Activated CD4-positive, alpha-beta T cell treated with anti-CD3 and anti-CD28 coated beads, Interleukin-2, amount 50 U/mL, for 48 hours (primary cell): ENCODE results near the gene POLDIP3.
"Not testable (repeated sequence)": the region's sequence is repeated elsewhere in the genome, so short reads cannot be mapped to it uniquely, and the experiment has no call there.

Source experiments
- DNase-seq, 2 experiments: peaks; one replicate each; pipeline ENCODE4 v3.0.0-alpha.2; 2020

POLDIP3 gene

DNA sequence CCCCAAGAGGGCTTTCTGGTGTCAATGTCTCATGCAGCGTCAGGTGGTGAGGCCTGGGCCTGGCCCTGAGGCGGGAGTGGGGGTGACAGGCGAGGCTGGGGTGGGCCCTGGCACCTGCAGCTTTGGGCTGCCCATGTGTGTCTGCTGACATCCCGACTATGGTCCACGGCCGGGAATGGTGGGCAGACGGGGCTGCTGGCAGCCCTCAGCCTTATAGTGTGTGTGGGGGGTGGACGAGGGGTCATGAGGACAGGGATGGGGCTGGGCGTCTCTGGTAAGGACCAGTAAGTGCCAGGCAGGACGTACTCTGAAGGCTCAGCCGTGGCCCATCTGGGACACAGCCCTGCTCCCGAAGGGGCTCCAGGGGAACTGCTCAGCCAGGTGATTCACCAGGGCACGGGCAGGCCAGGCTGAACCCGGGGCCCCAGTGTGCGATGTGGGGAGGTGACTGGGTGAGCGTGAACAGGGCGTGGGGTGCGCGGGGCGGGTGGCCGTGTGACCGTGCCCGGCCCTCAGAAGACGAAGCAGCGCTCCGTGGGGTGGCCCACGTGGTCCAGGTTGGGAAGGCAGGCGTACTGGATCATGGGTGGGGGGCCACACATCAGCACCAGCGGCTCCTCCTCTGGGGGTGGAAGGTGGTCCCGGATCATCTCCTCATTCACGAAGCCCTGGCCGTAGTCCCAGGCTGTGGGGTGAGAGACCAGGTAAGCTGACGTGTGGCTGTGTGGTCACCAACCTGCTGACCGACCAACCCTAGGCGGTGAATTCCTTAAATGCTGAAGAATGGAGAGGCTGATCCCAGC is 4.8 kb upstream of the POLDIP3 start:
- no peak for DNase-seq

DNA sequence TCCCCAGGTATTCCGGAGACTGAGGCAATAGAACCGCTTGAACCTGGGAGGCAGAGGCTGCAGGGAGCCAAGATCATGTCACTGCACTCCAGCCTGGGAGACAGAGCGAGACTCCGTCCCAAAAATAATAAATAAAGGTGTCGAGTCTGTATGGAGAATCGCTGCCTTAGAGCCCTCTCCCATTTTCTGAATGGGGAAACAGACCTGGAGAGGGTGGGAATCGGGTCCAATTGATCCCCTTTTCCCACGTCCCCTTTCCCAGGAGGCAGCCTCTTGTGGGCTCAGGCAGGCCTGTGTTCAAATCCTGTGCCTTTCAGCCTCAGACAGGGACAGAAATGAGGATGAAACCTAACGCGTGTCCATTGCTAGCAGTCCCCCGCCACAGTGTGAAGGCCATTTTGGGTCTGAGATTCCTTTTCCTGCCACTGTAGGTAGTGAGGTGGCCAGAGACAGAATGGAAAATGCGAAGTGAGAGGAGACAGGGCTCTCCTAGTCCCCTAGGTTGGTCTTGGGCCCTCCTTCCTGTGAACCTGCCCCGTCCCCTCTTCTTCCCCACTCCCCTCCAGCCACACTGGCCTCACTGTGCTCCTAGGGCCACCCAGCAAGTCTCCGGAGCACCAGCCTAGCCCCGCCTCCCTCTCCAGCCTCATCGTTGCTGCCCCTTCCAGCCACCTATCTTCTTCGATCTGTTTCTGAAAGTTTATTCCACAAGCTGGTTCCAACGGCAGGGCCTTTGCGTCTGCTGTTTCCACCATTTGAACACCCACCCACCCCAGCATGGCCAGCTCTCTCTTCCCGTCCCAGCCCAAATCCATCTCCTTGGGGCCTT is 2.7 kb upstream of the POLDIP3 start:
- no peak for DNase-seq

DNA sequence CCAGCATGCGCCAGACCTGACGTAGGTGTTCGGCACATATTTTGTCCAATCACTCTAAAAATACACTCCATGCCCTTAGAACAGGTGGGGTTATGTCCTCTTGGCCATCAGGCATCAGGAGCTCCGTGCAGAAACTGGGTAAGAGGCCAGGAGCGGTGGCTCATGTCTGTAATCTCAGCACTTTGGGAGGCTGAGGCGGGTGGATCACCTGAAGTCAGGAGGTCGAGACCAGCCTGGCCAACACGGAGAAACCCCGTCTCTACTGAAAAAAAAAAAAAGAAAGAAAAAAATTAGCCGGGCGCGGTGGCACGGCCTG is 1.1 kb upstream of the POLDIP3 start:
- not testable (repeated sequence) for DNase-seq

DNA sequence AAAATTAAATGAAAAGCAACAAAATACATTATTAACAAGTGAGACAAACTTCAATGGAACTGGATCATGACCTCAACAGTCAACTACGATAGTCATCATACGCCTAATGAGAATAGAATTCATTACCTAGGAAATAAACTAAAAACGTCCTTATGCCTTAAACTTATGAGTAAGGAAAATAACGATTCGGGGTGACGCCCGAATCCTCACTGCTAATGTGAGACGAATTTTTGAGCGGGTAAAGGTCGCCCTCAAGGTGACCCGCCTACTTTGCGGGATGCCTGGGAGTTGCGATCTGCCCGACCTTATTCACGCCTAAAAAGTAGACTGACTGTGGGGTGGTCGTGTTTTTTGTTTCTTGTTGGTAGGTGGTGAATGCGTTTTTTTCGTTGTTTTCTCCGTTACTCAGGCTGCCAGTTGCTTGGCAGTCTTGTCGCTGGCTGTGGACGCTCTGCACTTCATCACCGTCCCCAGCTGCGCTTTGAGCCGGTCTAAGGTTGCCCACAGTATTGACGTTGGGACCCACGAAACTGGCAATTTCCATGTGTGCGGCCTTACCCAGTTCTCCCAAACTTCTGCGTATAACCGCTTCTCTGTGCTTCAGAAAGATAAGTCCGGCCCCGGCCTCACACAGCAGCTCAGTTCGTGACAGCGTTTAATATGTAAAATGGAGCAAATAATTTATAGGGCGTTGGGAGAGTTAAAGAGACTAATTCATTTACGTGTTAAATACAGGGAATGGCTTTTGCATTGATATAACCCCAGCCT is 593 bp upstream of the POLDIP3 start:
- DNase-seq = peak; percentile 87 to 91

DNA sequence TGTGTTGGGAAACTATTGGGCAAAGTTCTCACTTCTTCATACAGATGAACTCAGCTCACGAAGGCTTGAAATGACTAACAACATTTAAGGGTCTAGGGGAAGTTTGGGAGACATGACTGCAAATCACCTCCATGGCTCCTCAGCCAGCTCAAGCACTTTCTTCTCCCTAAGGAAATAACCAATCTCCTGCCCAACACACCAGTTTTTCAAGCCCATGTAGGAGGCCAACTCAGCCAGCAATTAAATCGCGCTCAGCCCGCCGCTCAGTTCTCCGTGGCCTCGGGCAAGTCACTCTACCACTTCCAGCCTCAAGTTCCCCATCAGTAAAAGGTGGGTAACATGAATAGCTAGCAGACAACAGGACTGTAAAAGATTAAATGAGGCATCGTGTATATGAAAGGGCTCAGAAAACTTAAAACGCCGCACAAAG is 796 bp downstream of the POLDIP3 start:
- no peak for DNase-seq

DNA sequence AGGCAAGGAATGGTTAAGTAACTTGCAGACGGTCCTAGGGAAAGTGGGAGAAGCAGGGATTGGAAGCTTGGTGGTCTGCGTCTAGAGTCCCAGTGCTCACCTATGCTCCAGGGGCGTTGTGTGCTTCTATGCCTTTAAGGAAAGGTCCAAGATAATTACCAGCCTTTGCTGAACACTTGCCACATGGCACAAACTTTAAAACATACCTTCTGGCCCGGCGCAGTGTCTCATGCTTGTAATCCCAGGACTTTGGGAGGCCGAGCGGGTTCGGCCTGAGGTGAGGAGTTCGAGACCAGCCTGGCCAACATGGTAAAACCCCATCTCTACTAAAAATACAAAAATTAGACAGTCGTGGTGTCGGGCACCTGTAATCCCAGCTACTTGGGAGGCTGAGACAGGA is 2.3 kb downstream of the POLDIP3 start:
- DNase-seq = no peak

DNA sequence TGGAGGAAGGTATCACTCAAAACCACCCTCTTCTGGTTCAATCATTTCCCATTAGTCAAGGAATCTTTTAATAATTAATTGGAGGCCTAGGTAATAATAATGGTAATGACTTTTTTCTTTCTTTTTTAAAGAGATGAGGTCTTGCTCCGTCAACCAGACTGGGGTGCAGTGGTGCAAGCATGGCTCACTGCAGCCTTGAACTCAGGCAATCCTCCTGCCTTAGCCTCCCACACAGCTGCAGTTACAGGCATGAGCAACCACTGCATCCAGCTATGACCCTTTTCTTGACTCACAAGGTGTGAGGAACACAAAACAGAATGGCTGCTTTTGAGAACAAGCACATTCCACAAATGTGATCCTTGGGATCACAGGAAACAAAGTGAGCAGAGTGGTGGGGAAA is 3.6 kb downstream of the POLDIP3 start:
- DNase-seq = no peak

DNA sequence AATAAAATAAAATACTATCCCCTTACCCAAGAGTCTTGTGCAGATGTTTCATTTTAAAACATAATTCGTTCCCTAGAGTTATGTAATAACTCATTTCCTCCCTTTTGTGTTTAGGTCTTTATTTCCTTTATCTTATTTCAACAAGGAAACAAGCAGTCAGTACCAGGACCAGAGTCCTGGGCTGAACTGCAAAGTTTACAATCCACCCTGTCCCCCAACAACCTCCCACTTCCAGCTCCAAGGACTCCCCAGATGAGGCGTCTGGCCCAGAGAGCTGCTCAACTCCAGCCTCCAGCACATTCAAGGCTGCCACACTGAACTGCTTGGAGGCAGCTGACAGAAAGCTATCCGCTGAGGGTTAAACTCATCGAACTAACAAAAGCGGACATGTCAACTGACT is 4.5 kb downstream of the POLDIP3 start:
- DNase-seq = no peak

DNA sequence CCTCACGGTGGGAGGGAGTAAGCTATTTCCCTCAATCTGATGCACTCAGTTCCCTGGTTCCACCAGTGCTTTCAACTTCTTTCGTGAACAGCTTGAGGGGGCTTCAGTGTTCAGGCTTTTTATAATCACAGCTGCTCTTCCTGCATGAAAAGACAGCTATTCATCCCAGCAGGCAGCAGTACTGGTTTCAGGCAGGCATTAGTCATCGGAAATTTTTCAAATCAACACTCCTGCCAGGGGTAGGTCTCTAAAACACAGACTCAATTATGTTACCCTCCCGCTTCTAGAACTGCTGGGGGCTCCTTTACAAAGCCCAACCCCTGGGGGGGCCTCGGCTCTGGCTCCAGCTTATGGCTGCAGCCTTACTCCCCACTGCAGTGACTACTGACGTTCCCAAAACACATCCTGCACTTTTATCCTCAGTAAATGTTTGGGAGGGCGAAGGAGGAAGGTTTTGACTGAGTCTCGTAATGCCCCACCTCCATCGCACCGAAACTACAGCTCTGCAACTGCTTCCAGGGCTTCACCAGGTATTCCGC is 5.8 kb downstream of the POLDIP3 start:
- no peak for DNase-seq

DNA sequence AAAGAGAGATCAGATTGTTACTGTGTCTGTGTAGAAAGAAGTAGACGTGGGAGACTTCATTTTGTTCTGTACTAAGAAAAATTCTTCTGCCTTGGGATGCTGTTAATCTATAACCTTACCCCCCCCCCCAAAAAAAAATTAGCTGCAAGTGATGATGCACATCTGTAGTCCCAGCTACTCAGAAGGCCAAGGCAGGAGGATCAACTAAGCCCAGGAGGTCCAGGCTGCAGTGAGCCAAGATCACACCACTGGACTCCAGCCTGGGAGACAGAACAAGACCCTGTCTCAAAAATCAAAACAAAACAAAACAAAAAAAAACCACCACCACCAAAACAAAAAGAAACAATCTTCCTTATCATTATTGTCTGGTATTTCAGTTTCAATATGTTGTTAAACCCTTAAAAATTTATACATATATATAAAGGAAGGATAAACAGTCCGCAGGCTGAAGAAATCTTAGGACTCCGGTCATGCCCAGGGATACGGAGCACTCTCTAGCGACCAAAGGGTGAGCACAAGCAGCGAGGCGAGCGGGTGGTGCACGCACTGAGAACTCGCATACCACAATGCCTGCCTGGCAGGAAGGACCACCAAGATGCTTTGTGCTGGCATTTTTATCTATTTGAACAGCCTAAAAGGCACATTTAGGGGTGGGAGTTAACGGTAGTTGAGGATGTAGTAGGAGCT is 6.4 kb downstream of the POLDIP3 start:
- DNase-seq = no peak

DNA sequence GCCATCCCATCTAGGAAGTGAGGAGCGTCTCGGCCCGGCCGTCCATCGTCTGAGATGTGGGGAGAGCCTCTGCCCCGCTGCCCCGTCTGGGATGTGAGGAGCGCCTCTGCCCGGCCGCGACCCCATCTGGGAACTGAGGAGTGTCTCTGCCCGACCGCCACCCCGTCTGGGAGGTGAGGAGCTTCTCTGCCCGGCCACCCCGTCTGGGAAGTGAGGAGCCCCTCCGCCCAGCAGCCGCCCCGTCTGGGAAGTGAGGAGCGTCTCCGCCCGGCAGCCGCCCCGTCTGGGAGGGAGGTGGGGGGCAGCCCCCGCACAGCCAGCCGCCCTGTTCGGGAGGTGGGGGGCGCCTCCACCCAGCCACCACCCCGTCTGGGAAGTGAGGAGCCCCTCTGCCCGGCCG is 7.0 kb downstream of the POLDIP3 start:
- not testable (repeated sequence) for DNase-seq

DNA sequence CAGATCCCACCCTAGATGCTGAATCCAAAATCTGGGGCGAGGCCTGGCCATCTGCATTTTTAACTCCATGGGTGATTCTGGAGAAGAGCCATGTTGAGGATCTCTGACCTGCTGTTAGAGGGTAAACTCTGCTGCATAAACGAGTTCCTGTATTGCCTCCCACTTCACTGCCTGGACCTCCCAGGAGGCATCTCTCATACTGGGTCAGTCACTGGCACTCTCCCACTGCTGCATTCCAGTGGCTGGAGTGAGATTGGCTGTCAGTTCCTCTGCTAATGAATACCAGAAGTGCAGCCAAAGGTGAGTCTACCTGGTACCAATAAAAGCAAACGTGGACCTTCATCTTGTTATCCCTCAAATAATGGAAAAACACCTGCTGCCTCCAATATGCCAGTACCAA is 10.3 kb downstream of the POLDIP3 start:
- no peak for DNase-seq

DNA sequence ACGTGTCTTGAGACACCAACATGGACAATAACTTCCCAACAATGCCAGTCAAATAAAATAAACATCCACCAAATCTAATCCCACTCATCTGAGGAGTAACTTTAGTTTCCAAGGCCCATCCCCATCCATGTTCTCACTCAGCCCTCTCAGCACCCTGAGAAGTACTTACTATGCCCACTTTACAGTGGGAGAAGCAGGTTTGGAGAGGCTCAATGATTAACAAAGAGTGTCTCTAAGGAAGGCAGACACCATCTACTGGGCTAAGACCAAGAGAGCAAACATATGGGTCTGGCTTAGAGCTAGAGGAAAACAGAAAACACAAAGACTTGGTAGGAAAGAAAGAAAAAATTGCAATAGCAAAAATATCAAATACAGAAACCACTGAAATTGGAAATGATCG is 11.3 kb downstream of the POLDIP3 start:
- DNase-seq = no peak

DNA sequence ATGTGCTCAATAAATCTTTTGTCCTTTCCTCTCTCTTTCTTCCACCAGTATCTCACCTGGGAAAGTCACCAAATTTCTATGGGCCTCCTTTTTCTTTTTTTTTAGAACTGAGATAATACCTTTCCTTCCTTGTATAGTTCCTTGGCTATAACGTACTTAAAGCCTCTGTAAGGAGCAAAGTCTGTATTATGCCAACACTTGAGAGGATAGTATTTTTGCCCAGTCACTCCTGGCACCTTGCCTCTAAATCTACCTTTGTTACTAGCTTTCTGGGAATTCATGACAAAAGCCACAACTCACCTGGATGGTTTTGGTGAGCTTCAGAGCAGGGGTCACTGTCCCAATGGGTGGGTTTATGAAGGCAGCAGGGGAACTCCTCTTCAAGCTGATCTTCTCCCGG is 12.2 kb downstream of the POLDIP3 start:
- DNase-seq = no peak

DNA sequence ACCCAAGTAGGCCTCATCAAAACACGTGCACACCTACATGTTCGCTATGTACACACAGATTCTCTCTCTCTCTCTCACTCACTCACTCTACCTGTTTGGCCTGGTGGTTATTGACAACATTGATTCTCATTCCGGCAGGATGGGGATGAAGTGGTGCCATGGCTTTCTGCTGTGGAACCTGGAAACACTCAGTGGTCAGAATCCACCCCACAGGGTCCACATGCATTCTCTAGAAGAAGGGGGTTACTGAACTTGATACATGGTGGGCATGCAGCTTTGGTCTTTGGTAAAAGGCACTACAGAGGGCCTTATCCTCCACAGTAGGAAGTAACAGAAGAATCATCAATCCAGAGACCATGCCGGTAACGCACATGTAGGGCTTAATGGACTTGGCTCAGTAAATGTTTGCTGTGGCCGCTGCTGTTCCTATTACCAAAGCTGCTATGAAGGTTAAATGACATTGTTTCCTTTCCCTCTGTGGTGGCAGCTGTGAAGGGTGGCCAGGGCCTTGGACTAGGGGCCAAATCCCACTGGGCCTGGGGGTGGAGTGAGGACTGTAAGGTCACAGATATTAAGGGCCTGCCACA is 12.7 kb downstream of the POLDIP3 start:
- DNase-seq = no peak

DNA sequence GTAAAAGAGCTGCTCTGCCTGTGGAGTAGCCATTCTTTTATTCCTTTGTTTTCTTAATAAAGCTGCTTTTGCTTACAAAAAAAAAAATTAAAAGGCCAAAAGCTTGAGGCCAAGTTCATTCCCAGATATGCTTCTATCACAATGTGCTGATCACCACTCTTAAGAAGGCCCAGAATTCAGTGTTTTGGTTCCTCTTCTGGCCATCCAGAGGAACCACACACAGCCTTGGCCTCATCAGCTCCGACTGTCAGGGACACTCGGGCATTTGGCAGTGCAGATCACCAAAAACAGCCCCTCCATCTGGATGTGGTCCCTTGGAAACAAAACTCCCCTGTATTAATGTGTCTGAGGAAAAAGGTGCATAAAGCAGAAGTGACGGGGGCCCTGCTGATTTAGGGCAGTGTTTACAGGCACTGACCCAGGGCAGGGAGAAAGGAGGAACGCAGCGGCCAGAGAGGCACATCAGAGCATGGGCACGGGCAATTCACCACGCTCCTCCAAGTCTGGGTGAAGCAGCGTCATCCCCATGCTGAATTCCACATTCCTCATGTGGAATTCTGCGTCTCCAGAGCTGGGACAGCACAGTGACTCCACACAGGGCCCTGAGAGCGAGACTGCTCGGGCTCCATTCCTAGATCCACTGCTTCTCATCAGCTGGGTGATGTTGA is 17.7 kb downstream of the POLDIP3 start:
- DNase-seq = no peak

DNA sequence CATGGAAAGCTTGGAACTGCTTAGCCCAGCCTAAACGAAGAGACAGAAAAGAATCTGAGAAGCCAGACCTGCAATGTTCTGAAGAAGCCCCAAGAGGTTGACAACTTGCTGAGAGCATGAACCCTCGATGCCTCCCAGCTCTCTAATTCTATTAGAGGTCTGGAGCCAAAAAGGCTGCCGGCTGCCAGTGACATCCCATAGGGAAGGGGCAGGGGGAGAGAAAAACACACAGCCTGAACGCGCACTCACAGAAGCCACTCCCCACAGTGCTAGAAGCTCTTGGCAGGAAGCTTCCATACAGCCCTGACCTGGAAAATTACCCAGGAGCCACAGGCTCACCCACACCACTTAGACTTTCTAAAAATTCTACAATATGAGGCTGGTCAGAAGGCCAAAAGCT is 18.3 kb downstream of the POLDIP3 start:
- DNase-seq = no peak

DNA sequence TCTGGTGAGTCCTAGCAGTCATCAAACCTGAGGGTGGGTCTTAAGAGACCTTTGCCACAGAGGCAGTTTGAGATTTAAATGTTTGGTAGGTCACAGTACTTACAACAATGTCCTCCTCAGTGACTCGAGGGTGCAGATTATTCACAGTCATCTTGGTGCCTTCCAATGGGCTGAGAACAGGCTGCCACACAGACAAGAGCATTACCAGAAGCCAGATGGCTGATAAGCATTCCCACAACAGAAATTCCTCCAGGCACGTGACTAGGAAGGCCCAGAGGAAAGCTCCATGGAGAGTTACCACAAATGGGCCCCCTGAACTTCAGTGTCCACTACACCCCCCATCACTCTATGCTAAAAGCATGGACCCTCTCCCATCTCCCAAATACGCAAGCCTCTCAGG is 19.2 kb downstream of the POLDIP3 start:
- DNase-seq = no peak

DNA sequence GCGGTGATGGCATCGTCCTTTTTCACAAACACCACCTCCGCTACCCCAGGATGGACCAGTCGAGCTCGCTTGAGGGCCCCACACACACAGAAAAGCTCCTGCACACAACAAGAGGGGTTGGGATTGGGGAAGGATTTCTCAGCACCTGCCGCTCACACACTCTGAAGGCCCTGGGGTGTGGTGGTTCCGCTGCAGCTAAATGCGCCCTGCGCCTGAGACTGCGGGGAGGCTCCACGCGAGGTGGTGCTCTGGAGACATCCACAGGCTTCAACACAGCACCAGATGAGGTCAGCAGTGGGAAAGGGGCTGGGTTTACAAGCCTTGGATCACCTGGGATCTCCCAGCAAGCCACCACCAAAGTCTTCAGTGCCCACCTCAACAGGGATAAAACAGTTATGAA is 22.7 kb downstream of the POLDIP3 start:
- DNase-seq = no peak

DNA sequence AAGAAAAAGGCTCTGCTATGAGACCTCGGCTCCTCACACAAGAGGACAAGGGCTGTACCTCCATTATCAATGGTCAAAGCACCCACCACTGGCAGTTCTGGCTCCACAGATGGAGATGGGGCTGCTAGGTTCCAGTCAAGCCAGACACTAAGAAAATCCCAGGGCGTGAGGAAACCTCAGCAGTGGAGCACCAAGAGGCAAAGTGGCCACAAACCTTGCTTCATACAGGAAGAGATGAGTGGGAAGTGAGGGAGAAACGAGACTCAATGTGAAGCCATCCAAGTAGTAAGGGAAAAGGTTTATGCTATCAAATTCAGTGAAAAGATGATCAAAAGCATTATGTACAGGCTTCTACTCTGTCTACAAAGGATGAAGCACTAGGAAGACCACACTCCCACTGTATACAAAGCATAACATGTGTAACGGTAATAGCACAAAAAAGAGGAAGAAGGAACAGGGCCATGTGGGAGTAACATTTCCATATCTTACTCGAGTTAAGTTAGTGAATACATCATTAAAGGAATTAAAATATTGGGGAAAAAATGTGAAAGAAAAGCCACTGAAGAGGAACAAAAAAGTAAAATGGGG is 27.0 kb downstream of the POLDIP3 start:
- DNase-seq = no peak

DNA sequence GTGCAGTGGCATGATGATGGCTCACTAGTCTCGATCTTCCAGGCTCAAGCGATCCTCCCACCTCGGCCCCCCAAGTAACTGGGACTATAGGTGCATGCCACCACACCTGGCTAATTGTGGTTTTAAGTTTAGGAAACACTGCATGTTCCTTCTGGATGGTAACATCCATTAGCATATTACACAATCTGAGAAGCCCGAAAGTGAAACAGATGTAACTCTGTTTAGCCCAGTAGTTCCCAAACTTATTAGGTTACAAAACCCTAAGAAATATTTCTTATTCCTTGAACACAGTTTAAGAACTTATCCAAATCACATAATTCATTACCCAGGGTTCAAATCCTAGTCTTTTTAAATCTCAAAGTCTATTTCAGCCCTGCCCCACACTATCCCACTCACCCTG is 28.3 kb downstream of the POLDIP3 start:
- DNase-seq = no peak
